OCI-LY1 (cell line): ENCODE data around the gene PAGE2B.

Experiments used
- H2AFZ ChIP-seq: fragments of 200-600 bp; sonication (generic), shearing (Covaris generic); 2 replicates; pipeline ENCODE4 v1.6.0; 2014; ENCODE audit warnings: antibody characterized with exemption, mild to moderate bottlenecking, low read length
- H3F3A ChIP-seq: fragments of 200-600 bp; sonication (generic), shearing (Covaris generic); 2 replicates; pipeline ENCODE4 v1.6.0; 2014; ENCODE audit warnings: mild to moderate bottlenecking, antibody characterized with exemption, low read length, moderate library complexity; ENCODE audit not compliant: insufficient read depth
- H3K27ac ChIP-seq: fragments of 200-600 bp; sonication (generic); 2 replicates; pipeline ENCODE4 v1.5.1; 2014; ENCODE audit warnings: low read length, mixed run types, mild to moderate bottlenecking, low read depth; ENCODE audit not compliant: poor library complexity, severe bottlenecking
- H3K27me3 ChIP-seq: fragments of 200-600 bp; sonication (generic); 2 replicates; pipeline ENCODE4 v1.6.0; 2014; ENCODE audit warnings: antibody characterized with exemption, mild to moderate bottlenecking, low read length, moderate library complexity; ENCODE audit not compliant: insufficient read depth
- H3K36me3 ChIP-seq: fragments of 200-600 bp; sonication (generic); 2 replicates; pipeline ENCODE4 v1.6.1; 2014; ENCODE audit warnings: mild to moderate bottlenecking, antibody characterized with exemption, low read length, moderate library complexity, mixed read lengths; ENCODE audit not compliant: insufficient read depth
- H3K4me1 ChIP-seq: fragments of 200-600 bp; sonication (generic); 2 replicates; pipeline ENCODE4 v1.5.1; 2014; ENCODE audit warnings: mild to moderate bottlenecking, low read length, moderate library complexity; ENCODE audit not compliant: insufficient read depth, severe bottlenecking
- H3K4me2 ChIP-seq: fragments of 200-600 bp; sonication (generic), shearing (Covaris generic); 2 replicates; pipeline ENCODE4 v1.6.1; 2014; ENCODE audit warnings: low read length
- H3K4me3 ChIP-seq: fragments of 200-600 bp; sonication (generic); 2 replicates; pipeline ENCODE4 v1.5.1; 2014; ENCODE audit warnings: low read length, low read depth, mild to moderate bottlenecking, mixed read lengths; ENCODE audit not compliant: poor library complexity, severe bottlenecking
- H3K79me2 ChIP-seq: fragments of 200-600 bp; shearing (Covaris generic); 2 replicates; pipeline ENCODE4 v1.6.1; 2016; ENCODE audit warnings: mixed run types, low read length, mixed read lengths; ENCODE audit not compliant: insufficient read depth
- H3K9ac ChIP-seq: fragments of 200-600 bp; sonication (generic), shearing (Covaris generic); 2 replicates; pipeline ENCODE4 v1.6.1; 2014; ENCODE audit warnings: mild to moderate bottlenecking, low read length, mixed read lengths
- H3K9me2 ChIP-seq: fragments of 200-600 bp; sonication (generic), shearing (Covaris generic); 2 replicates; pipeline ENCODE4 v1.6.1; 2014; ENCODE audit warnings: low read depth, mild to moderate bottlenecking, low read length, mixed read lengths
- H3K9me3 ChIP-seq: fragments of 200-600 bp; shearing (Covaris generic); 2 replicates; pipeline ENCODE4 v1.6.1; 2014; ENCODE audit warnings: low read length, mixed read lengths
- H4K20me1 ChIP-seq: fragments of 200-600 bp; sonication (generic), shearing (Covaris generic); 2 replicates; pipeline ENCODE4 v1.6.0; 2016; ENCODE audit warnings: mild to moderate bottlenecking, low read length; ENCODE audit not compliant: insufficient read depth
- EZH2 ChIP-seq: fragments of 200-600 bp; sonication (generic), shearing (Covaris generic); IDR thresholded peaks from 2 replicates; pipeline ENCODE4 v1.8.0; 2017; ENCODE audit warnings: borderline replicate concordance, mixed run types, mild to moderate bottlenecking, antibody characterized with exemption, low read length, moderate library complexity, mixed read lengths
- TF ChIP-seq, protein P1 (sequence below): fragments of 200-600 bp; sonication (generic), shearing (Covaris generic); IDR thresholded peaks from 2 replicates; pipeline ENCODE4 v1.5.1; 2017; ENCODE audit warnings: mild to moderate bottlenecking, antibody characterized with exemption, low read length, moderate library complexity, mixed read lengths

Gene PAGE2B

DNA sequence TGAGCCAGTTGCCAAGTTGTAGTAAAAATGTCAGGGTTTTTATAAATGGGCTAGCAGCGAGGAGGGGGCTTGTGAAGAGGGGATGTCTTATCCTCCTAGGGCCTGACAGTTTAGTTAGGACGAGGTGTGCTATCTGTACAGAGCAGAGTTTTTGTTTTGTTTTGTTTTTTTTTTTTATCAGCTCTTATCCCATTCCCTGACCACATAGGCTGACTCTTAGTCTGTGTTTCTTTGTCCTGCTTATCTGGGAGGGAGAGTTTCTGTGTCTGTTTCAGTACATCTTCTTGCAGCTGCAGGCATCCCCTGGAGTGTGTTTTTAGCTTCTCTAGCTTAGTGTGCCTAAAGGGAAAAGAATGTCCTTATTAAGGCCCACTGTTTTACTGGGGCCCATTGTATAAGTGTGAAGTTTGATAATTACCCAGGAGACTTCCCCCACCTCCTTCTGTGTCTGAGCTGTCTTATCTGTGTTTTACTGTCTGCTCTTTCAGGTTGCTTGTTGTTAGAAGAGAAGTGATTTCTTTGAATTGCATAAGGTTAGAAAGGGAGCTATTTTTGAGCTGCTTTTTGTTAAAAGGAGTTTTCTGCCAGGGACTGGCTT, 46.0 kb downstream of the PAGE2B start:
- no peak overlapping the region for H3K9ac ChIP-seq
- H3F3A ChIP-seq, result no peaks in the 10 kb centered on the region
- no peak overlapping the region for H3K4me2 ChIP-seq
- no peaks in the 10 kb centered on the region for H3K9me2 ChIP-seq
- no peaks in the 10 kb centered on the region for H3K79me2 ChIP-seq
- no peaks in the 10 kb centered on the region for H3K36me3 ChIP-seq
- H2AFZ ChIP-seq, result no peak overlapping the region
- H4K20me1 ChIP-seq, result no peaks in the 10 kb centered on the region
- no peaks in the 10 kb centered on the region for H3K4me1 ChIP-seq
- TF ChIP-seq, protein P1, sequence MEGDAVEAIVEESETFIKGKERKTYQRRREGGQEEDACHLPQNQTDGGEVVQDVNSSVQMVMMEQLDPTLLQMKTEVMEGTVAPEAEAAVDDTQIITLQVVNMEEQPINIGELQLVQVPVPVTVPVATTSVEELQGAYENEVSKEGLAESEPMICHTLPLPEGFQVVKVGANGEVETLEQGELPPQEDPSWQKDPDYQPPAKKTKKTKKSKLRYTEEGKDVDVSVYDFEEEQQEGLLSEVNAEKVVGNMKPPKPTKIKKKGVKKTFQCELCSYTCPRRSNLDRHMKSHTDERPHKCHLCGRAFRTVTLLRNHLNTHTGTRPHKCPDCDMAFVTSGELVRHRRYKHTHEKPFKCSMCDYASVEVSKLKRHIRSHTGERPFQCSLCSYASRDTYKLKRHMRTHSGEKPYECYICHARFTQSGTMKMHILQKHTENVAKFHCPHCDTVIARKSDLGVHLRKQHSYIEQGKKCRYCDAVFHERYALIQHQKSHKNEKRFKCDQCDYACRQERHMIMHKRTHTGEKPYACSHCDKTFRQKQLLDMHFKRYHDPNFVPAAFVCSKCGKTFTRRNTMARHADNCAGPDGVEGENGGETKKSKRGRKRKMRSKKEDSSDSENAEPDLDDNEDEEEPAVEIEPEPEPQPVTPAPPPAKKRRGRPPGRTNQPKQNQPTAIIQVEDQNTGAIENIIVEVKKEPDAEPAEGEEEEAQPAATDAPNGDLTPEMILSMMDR, result no peak
- no peak for TF ChIP-seq EZH2
- H3K9me3 ChIP-seq, result no peaks in the 10 kb centered on the region
- H3K27ac ChIP-seq, result no peak overlapping the region
- no peak overlapping the region for H3K4me3 ChIP-seq
- H3K27me3 ChIP-seq, result no peaks in the 10 kb centered on the region

DNA sequence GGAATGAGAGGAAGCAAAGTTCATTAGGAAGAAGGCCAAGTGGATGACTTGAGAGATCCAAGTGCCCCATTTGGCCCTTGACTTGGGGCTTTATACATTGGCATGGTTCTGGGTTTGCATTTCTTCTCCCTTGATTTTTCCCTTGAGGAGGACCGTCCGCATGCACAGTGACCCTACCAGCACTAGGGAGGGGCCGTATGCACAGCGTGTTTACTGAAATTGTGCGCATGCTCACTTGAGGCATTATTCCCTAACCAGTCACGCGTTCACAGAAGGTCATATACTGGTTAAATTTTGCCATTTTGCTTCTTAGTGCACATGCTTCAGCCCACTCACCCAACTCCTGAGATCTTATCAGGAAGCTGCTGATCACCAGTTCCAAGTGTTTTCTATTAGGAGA, 49.1 kb downstream of the PAGE2B start:
- TF ChIP-seq, protein P1, result no peak
- TF ChIP-seq EZH2, result no peak
- Histone ChIP-seq H3K4me3 (no peak overlapping the region), H3K79me2 (no peaks in the 10 kb centered on the region), H3K27ac (no peak overlapping the region), H3K36me3 (no peaks in the 10 kb centered on the region), H3K27me3 (no peaks in the 10 kb centered on the region), H3K9ac (no peak overlapping the region), H4K20me1 (no peaks in the 10 kb centered on the region), H3K9me2 (no peaks in the 10 kb centered on the region), H2AFZ (no peak overlapping the region), H3K4me1 (no peaks in the 10 kb centered on the region), H3F3A (no peaks in the 10 kb centered on the region), H3K9me3 (no peaks in the 10 kb centered on the region), H3K4me2 (no peak overlapping the region)

DNA sequence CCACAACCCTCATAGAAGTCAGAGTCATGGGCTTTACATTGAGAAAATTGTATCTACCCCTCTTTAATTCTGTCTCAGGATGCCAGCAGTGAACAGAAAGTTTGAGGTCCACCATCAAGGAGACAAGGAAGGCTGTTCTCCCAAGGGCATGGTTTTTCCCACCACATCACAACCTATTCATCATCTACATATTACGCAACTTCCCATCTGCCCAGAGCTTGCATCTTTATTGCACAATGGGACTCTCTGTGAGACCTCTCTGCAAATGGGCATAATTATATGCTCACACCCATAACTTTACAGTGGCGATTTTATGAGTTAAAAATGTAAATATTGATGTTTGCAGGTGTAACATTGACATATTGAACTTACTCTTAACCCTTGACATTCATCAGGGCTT, 52.9 kb downstream of the PAGE2B start:
- Histone ChIP-seq H3K9me2 (no peaks in the 10 kb centered on the region), H3F3A (no peaks in the 10 kb centered on the region), H3K36me3 (no peaks in the 10 kb centered on the region), H4K20me1 (no peaks in the 10 kb centered on the region), H3K79me2 (no peaks in the 10 kb centered on the region), H2AFZ (no peak overlapping the region), H3K9me3 (no peaks in the 10 kb centered on the region), H3K9ac (no peak overlapping the region), H3K4me2 (no peak overlapping the region), H3K4me1 (no peaks in the 10 kb centered on the region), H3K27me3 (no peaks in the 10 kb centered on the region), H3K27ac (no peak overlapping the region), H3K4me3 (no peak overlapping the region)
- TF ChIP-seq, protein P1, result no peak
- TF ChIP-seq EZH2, result no peak
